Head of caudate nucleus (tissue), 42 donors: Measurements from ENCODE around the gene PLOD3.
A peak's percentile ranks its signal among the peaks of the same experiment; 100 is the strongest.

ENCODE experiments used
- DNase-seq, 42 donors: peaks; one replicate each; pipeline versions ENCODE4 v3.0.0 to v3.0.0-alpha.2; 2020 to 2021; ENCODE audit warnings: mixed read lengths in 7 of 42
- intact Hi-C: fragments of 100-400 bp; cut with DNase I; formaldehyde crosslinking; loops from one replicate; pipeline ENCODE4 v1.15.0; 2022

The PLOD3 gene

GRCh38 chr7:101160910-101161309 lies 56.5 kb downstream of the PLOD3 start:
- no peak for DNase-seq
- intact Hi-C loops = no loop called here

- intact Hi-C loops = no loop called here
- peak; percentile 44 to 92 (median 76) for DNase-seq
Measured at GRCh38 chr7:101159696-101160674, 57.4 kb downstream of the PLOD3 start.

- intact Hi-C loops = no loop called here
- DNase-seq = peak in 1 of 42 donors; percentile 32
Measured at GRCh38 chr7:101156866-101157589, 60.4 kb downstream of the PLOD3 start.

GRCh38 chr7:101156277-101156676 lies 61.1 kb downstream of the PLOD3 start:
- DNase-seq = peak in 1 of 42 donors; percentile 13
- intact Hi-C loops = no loop called here
